HFF-Myc (cell line): ENCODE results near the gene STX8.

Source experiments
- DNase-seq: peaks from one replicate; pipeline ENCODE4 v3.0.0-alpha.2; 2011; ENCODE audit warnings: low read depth; ENCODE audit errors: extremely low read depth
- H3K4me3 ChIP-seq: replicated peaks from 2 replicates; pipeline ENCODE4 v1.5.1; 2011; ENCODE audit warnings: low read depth, mild to moderate bottlenecking, control low read depth, low read length
- TF ChIP-seq, protein P1 (sequence below): IDR thresholded peaks from 2 replicates; pipeline ENCODE4 v1.5.1; 2012; ENCODE audit warnings: mild to moderate bottlenecking, low read depth, low read length, control low read depth; ENCODE audit errors: missing control alignments

Gene STX8

DNA sequence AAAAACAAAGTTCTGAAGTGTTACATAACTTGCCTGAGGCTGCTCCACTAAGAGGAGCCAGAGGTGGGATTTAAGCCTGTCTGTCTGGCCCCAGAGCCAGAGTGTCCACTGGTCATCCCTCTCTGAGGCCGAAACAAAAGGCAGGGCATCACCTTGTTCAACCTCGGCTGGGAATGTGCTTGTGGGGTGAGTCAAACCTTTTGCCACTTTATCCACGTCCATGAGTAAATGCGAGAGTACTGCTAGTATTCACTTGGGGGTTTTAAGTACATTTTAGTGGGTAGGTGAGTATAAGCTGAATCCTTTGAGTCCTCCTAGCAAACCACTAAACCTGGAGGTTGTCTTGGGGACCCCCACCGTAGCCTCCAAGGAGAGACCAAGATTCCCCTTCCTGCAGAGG, 103.5 kb downstream of the STX8 start:
- DNase-seq, result no peak
- no peak overlapping the region for H3K4me3 ChIP-seq
- TF ChIP-seq, protein P1, sequence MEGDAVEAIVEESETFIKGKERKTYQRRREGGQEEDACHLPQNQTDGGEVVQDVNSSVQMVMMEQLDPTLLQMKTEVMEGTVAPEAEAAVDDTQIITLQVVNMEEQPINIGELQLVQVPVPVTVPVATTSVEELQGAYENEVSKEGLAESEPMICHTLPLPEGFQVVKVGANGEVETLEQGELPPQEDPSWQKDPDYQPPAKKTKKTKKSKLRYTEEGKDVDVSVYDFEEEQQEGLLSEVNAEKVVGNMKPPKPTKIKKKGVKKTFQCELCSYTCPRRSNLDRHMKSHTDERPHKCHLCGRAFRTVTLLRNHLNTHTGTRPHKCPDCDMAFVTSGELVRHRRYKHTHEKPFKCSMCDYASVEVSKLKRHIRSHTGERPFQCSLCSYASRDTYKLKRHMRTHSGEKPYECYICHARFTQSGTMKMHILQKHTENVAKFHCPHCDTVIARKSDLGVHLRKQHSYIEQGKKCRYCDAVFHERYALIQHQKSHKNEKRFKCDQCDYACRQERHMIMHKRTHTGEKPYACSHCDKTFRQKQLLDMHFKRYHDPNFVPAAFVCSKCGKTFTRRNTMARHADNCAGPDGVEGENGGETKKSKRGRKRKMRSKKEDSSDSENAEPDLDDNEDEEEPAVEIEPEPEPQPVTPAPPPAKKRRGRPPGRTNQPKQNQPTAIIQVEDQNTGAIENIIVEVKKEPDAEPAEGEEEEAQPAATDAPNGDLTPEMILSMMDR, result no peak

DNA sequence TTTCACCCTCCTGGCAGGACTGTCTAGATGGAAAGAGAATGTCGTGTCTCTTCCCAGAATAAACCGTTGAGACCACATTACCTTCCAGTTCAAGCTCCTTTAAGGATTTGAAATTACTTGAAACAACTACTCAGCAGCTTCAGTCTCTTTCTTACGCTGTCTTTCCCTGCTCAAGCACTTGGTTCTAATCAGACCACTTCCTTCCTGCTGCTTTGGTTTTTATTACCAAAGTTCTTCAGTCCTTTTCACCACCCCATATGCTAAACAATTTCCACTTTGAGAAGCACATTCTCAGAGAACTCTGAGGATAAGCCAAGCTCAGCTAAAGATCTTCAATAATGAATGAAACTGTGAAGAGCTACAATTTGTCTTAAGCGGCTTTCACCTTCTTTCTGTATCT, 105.4 kb downstream of the STX8 start:
- TF ChIP-seq, protein P1, result no peak
- DNase-seq, result peak; percentile 15
- no peak overlapping the region for H3K4me3 ChIP-seq

DNA sequence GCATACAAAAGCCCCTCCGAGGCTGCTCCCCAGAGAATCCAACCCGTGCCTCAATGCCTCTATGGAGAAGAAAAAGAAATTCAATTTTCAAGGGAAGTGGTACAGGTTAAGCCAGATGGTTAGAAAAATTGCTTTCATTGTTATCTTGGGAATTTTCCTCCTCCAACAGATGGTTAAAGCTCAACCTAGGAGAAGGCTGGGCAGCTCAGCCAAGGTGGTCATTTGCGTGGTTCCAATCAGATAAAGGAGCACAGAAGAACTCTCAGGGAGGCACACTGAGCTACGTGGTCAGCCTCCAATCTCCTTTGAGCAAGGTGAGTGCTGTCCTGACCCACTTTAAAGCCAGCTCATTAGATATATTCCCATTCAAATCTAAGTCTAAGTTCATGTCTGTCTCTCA, 106.7 kb downstream of the STX8 start:
- DNase-seq, result no peak
- no peak overlapping the region for H3K4me3 ChIP-seq
- TF ChIP-seq, protein P1, result no peak

DNA sequence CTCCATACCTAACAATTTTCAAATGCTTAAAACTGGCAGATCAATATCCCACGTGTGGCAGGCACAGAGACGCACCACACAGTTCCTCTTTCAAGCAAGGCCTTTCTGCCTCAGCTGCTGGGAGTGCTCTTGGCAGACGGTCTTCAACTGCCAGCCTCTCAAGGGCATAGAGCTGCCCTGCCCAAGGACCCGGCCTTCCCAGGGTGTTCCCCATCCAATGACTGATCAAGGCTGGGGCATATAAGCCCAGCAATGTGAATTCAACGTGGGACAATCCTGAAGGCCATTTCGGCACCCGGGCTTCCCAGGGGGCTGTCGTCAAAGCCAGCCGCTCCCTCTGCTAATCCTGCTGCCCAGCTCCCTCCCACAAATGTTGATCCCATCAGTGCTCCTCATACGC, 107.1 kb downstream of the STX8 start:
- TF ChIP-seq, protein P1, result no peak
- no peak for DNase-seq
- H3K4me3 ChIP-seq, result no peak overlapping the region

DNA sequence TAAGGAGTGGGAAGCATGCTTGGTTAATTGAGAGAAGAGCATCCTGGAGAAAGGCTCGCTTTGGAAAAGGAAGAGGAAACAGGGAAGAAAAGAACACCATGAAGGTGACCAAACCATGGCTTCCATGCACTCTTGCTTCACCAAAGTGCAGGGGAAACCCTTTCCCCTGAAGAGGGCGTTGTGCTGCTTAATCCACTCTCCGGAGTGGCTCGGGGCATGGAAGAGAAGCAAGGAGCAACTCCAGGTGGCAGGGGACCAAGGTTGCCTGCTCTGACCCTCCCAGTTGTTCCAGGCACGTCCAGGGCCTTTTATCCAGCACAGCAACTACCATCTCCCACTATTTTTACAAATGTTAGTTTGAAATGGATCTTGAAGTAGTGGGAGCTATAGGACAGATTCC, 108.1 kb downstream of the STX8 start:
- DNase-seq, result no peak
- TF ChIP-seq, protein P1, result no peak
- H3K4me3 ChIP-seq, result no peak overlapping the region

DNA sequence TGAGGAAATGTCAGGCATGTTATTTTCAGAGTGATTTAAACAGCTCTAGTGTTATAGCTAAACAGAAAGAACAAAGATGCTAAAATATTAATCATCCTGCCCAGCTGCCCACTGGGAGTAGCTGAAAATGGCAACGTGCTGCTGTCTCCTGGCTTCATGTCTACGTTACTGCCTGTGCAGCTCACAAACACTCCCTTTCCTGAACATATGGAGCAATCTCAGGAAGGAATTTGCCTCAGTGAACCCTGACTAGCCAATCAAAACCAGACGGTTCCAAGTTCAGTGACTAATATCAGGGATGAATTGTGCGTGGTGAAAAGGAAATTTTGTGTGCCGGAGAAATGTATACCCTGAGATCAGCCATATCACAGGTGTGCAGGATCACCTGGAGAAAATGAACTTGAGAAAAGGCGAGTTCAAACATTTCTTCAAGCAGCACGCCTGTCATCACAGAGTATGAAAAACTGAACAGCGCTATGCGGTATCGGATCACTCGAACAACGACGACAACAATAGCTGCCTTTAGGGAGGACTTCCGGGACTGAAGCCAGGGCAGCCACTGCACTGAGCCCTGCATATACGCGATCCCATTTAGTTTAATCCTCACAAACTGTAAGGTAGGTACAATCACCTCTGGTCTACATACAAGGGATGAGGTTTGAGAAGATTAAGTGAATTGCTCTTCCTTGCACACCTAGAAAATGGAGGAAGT, 110.3 kb downstream of the STX8 start:
- TF ChIP-seq, protein P1, result peak; percentile 5
- DNase-seq, result peak; percentile 42
- no peak overlapping the region for H3K4me3 ChIP-seq

DNA sequence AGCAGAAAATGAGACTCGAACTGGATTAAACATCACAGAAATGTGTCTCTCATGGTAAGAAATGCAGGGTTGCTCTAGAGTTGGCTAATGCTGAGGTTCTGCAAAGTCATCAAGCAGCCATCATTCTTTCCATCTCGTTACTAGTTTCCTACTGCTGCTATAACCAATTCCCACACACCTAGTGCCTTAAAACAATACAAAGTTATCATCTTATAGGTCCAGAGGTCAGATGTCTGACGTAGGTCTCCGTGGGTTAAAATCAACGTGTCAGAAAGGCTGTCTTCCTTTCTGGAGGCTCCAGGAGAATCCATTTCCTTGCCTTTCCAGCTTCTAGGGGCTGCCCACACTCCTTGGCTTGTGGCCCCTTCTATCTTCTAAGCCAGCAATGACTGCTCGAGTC, 118.6 kb downstream of the STX8 start:
- TF ChIP-seq, protein P1, result no peak
- no peak overlapping the region for H3K4me3 ChIP-seq
- no peak for DNase-seq
